ENCODE measurements around the gene TMEM191C.
"Not testable (repeated sequence)": the region's sequence is repeated elsewhere in the genome, so short reads cannot be mapped to it uniquely, and the experiment has no call there.

- TF ChIP-seq CTCF (IDR thresholded peaks at IDR 0.05); ZFX (IDR thresholded peaks at IDR 0.05; ENCODE audit: borderline replicate concordance): not testable (repeated sequence)
These were observed 48.1 kb upstream of the TMEM191C start for GRCh38 chr22:21418974-21419638.

Measured in 22Rv1 (cell line).